Kasumi-1 (cell line): ENCODE data around the gene FLRT2.

Experiments used
- DNase-seq, 2 experiments: peaks; one replicate each; lab custom pipeline; 2025; lab: John Stamatoyannopoulos, UW

Gene FLRT2

DNA sequence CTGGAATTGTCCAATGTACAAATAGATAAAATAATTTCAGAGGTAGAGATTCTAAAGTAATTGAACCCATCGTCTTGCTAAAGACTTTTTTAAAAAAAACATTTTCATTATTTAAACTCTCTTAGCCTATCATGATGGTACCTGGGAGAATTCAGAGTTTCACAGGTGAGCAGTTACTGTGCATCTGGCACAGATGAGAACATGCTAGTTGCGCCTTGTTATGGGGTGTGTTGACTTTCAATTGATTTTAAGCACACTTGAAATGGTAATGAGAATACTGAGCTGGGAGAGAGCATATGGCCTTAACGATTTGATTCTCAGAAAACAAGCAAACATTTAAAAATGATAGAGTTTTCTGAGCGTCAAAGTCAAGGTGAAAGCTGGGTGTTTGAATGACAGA, 66.6 kb downstream of the FLRT2 start:
- DNase-seq = no peak

GRCh38 chr14:85597701-85598100, 67.8 kb downstream of the FLRT2 start:
- no peak for DNase-seq

- DNase-seq = peak; percentile 91 to 95
These were observed 70.0 kb downstream of the FLRT2 start for GRCh38 chr14:85599939-85600338.

GRCh38 chr14:85601246-85601645, 71.3 kb downstream of the FLRT2 start:
- no peak for DNase-seq

- DNase-seq = no peak
These were observed 71.7 kb downstream of the FLRT2 start for GRCh38 chr14:85601690-85602089.

DNA sequence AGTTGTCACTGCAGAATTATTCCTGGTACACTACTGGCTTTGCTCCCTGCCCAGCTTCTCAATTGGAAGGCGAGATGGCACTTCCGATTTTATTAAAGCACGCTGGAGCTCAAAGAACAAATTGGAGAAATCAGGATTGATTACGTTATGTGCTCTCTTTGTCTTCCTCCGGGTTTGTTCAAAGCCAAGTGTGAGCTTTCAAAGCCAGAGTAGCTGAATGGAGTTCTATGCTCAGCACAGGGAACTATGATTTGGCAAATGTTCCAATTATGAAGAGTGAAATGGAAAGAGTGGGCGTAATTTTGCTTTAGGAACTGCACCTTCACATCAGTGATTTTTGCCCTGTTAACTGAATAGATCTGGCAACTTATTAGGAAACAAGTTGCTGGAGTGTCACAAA, 72.4 kb downstream of the FLRT2 start:
- no peak for DNase-seq

- no peak for DNase-seq
These were observed 74.1 kb downstream of the FLRT2 start for GRCh38 chr14:85604021-85604420.

DNA sequence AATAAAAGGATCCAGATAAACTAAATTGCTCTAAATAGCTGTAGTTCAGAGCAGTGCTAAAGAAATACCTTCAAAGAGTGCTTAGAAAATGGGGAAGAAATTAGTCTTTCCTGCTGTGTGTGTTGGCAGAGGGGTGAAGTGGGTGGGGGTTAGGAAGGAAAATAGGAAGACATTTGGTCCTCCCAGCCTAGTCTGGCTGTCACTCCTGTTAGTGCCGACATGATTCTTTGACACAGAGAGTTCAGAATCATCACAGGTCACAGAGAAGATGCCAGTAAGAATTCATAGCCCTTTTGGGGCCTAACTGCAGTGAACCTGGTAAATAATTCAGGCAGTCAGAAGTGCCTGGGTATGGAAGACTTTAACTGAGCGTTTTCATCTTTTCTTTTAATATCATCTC, 74.8 kb downstream of the FLRT2 start:
- DNase-seq = no peak

- no peak for DNase-seq
These were observed 77.7 kb downstream of the FLRT2 start for GRCh38 chr14:85607651-85608081.

- no peak for DNase-seq
These were observed 83.6 kb downstream of the FLRT2 start for GRCh38 chr14:85613496-85613895.

GRCh38 chr14:85616386-85616885, 86.5 kb downstream of the FLRT2 start:
- DNase-seq = no peak

- DNase-seq = no peak
These were observed 86.9 kb downstream of the FLRT2 start for GRCh38 chr14:85616886-85617285.

DNA sequence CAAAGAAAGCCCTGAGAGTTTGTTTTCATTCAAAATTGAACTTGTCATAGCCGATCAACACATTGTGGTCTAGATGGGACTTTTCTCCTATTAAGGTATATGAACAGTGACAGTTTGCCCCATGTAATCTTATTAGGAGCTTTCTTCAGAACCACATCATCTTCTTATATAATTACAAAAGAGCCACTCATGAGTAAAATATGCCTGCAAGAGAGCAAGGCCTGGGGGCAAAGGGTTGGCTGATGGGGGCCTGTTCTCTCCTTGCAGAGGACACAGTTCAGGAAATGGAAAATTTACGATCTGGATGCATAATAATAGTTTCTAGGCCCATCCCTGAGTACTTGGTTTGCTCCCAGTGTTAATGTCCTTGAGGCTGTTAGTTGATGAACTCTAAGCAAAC, 87.8 kb downstream of the FLRT2 start:
- no peak for DNase-seq

DNA sequence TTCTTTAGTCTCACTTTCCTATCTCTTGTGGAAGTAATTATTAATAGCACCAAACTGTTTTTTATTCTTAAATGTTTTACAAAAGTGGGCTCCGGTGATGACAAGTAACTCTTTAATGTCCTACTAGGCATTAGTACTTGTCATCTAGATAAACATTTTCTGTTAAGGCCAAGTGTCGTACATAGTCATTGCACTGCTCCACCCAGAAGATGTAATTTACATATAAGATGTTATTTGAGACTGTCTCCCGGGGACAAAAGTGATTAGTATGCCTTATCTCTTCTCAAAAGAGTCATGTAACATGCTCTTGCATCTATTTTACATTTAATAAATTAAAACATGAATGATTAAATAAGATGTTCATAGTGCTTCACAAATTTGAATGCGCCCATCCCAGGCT, 88.4 kb downstream of the FLRT2 start:
- no peak for DNase-seq

- DNase-seq = no peak
These were observed 89.0 kb downstream of the FLRT2 start for GRCh38 chr14:85618978-85619377.

- peak; percentile 40 to 45 for DNase-seq
These were observed 89.9 kb downstream of the FLRT2 start for GRCh38 chr14:85619851-85620250.

DNA sequence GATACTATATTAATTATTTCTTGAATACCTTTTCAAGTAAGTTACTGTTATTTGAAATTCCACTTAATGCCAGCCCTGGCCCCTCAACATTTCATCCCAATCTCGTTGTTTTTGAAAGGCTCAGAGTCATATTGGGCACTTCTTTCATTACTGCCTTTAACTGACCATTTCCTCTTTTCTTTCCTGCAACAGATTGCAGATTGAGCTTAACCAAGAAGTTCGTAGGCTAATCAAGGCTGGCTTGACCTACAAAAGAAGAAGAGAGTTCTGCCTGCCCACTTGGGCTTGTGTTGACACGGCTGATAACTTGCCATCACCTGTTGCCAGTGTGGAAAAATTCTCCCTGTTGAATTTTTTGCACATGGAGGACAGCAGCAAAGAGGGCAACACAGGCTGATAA, 91.0 kb downstream of the FLRT2 start:
- no peak for DNase-seq

GRCh38 chr14:85622106-85622505, 92.2 kb downstream of the FLRT2 start:
- DNase-seq = no peak

GRCh38 chr14:85622986-85623685, 93.2 kb downstream of the FLRT2 start:
- DNase-seq = no peak

DNA sequence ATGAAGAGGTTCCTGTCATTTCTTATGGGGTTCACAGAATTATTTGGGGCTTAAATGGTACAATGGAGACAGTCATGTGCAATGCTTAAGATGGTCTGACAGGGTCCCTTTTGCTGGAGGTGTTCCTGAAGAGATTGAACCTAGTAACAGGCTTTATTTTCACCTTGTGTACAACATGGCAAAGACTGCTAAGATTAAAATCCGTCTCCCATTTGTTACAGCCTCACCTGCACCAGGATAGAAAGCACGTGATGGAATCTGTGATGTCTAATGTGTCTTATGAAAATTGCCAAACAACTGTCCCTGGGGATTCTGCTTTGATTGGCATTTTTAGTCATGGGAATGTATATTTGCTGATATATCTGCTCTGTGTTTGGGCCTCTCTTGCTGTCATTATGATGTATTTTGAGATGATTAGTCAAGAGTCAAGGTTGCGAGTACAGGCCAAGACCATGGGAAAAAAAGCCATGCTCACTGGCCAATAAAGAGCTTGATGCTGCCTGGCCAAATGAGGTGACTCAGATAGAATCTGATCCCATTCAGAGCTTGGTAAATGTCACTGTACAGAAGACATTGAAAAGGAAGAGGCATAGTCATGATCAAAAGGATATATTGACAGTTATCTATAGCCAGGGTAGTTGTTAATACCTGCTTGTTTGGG, 96.1 kb downstream of the FLRT2 start:
- no peak for DNase-seq

DNA sequence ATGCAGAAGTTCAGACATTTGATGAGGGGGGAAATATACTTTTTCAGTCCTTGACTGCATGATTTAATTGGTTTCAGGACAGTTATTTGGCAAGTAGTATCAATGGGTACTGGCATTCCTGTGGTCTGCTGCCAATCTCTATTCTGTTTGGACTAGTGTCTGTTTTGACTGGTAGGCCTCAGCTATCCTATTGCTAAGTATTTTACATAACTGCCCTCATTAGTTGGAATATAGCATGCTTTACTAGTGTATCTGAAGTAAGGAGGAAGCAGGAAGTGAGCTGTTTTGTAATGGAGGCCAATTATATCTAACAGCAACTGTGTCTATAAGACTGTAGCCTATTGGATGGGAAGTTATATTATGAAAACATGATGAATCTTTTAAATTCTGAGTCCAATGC, 104.3 kb downstream of the FLRT2 start:
- no peak for DNase-seq

DNA sequence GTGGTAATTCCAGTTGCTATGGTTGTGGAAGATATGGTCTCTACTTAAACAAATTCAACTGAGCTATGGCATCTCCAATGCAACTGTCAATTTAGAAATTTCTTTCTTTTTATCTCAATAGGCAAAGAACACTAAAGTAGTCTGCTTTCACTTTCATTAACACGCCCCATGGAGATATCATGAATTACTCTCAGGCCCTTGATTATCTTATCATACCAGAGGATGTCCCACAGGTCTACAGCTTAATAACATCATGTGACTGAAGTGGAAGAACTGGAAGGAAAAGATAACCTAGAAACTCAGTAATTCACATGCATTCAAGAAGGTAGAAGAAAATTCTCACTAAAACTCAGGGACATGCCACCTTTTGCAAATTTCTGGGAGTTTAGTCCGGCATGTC, 114.3 kb downstream of the FLRT2 start:
- no peak for DNase-seq

- DNase-seq = no peak
These were observed 123.1 kb downstream of the FLRT2 start for GRCh38 chr14:85653029-85653428.
